SK-N-SH treated with all-trans-retinoic acid at 6 μM for 48 hours (cell line): ENCODE data around the gene SLC25A11.

Experiments used
- ATAC-seq: fragments of 200-7000 bp; cut with Tn5 transposase; 3 replicates; pipeline ENCODE4 v1.9.1; 2020; ENCODE audit warnings: mild to moderate bottlenecking, moderate library complexity
- ARNTL ChIP-seq: fragments of 450-650 bp; formaldehyde crosslinking; IDR thresholded peaks from 2 replicates; pipeline ENCODE4 v1.5.0; 2020; ENCODE audit warnings: low read depth, mild to moderate bottlenecking, moderate library complexity, borderline replicate concordance
- BACH2 ChIP-seq: fragments of 250-450 bp; sonication (Bioruptor Pico); IDR thresholded peaks from 2 replicates; pipeline ENCODE4 v1.9.0; 2021; ENCODE audit warnings: mild to moderate bottlenecking, borderline replicate concordance
- CSDC2 ChIP-seq: fragments of 250-450 bp; sonication (Bioruptor Pico); IDR thresholded peaks from 2 replicates; pipeline ENCODE4 v1.5.0; 2020; ENCODE audit warnings: mild to moderate bottlenecking, moderate library complexity
- CSRNP3 ChIP-seq: fragments of 250-450 bp; sonication (Bioruptor Pico); IDR thresholded peaks from 2 replicates; pipeline ENCODE4 v1.5.1; 2021; ENCODE audit warnings: mild to moderate bottlenecking, moderate library complexity
- ESRRG ChIP-seq: fragments of 250-450 bp; sonication (Bioruptor Pico); IDR thresholded peaks from 2 replicates; pipeline ENCODE4 v1.6.1; 2021; ENCODE audit warnings: mild to moderate bottlenecking
- GLIS3 ChIP-seq: fragments of 250-450 bp; sonication (Bioruptor Pico); IDR thresholded peaks from 2 replicates; pipeline ENCODE4 v1.5.0; 2020; ENCODE audit warnings: mild to moderate bottlenecking, moderate library complexity
- OSR1 ChIP-seq: fragments of 250-450 bp; sonication (Bioruptor Pico); IDR thresholded peaks from 2 replicates; pipeline ENCODE4 v1.8.0; 2022; ENCODE audit warnings: moderate library complexity, mild to moderate bottlenecking, inconsistent platforms
- PPARA ChIP-seq: fragments of 250-450 bp; sonication (Bioruptor Pico); IDR thresholded peaks from 2 replicates; pipeline ENCODE4 v1.5.0; 2020; ENCODE audit warnings: mild to moderate bottlenecking, borderline replicate concordance
- RARB ChIP-seq: fragments of 250-450 bp; sonication (Bioruptor Pico); IDR thresholded peaks from 2 replicates; pipeline ENCODE4 v1.8.0; 2021; ENCODE audit warnings: mild to moderate bottlenecking, moderate library complexity
- TCF4 ChIP-seq: fragments of 250-450 bp; sonication (Bioruptor Pico); IDR thresholded peaks from 2 replicates; pipeline ENCODE4 v1.8.0; 2021; ENCODE audit warnings: mild to moderate bottlenecking, moderate library complexity, borderline replicate concordance
- TOX ChIP-seq: fragments of 250-450 bp; sonication (Bioruptor Pico); IDR thresholded peaks from 2 replicates; pipeline ENCODE4 v1.8.0; 2021; ENCODE audit warnings: mild to moderate bottlenecking, moderate library complexity, borderline replicate concordance
- ZC3H10 ChIP-seq: fragments of 250-450 bp; sonication (Bioruptor Pico); IDR thresholded peaks from 2 replicates; pipeline ENCODE4 v1.5.1; 2021; ENCODE audit warnings: mild to moderate bottlenecking, moderate library complexity
- ZFP3 ChIP-seq: fragments of 250-450 bp; sonication (Bioruptor Pico); IDR thresholded peaks from 2 replicates; pipeline ENCODE4 v1.5.0; 2020; ENCODE audit warnings: mild to moderate bottlenecking, moderate library complexity
- ZFP30 ChIP-seq: fragments of 450-650 bp; formaldehyde crosslinking; IDR thresholded peaks from 2 replicates; pipeline ENCODE4 v1.5.0; 2022; ENCODE audit warnings: mild to moderate bottlenecking, moderate library complexity
- ZNF565 ChIP-seq: fragments of 450-650 bp; formaldehyde crosslinking; conservative IDR thresholded peaks from 2 replicates; pipeline ENCODE4 v1.5.0; 2020; ENCODE audit warnings: low read depth, mild to moderate bottlenecking, moderate library complexity
- ZNF70 ChIP-seq: fragments of 450-650 bp; formaldehyde crosslinking; IDR thresholded peaks from 2 replicates; pipeline ENCODE4 v1.5.0; 2020; ENCODE audit warnings: mild to moderate bottlenecking, moderate library complexity
- ZNF8 ChIP-seq: fragments of 450-650 bp; formaldehyde crosslinking; IDR thresholded peaks from 2 replicates; pipeline ENCODE4 v1.5.0; 2020; ENCODE audit warnings: mild to moderate bottlenecking, moderate library complexity
- TF ChIP-seq, protein P1 (sequence below): fragments of 250-450 bp; sonication (Bioruptor Pico); IDR thresholded peaks from 2 replicates; pipeline ENCODE4 v1.8.0; 2020; ENCODE audit warnings: mild to moderate bottlenecking, moderate library complexity, borderline replicate concordance
- TF ChIP-seq, protein P2 (sequence below): fragments of 250-450 bp; sonication (Bioruptor Pico); IDR thresholded peaks from 2 replicates; pipeline ENCODE4 v1.5.1; 2020; ENCODE audit warnings: low read depth, mild to moderate bottlenecking, moderate library complexity
- TF ChIP-seq, protein P3 (sequence below): fragments of 250-450 bp; sonication (Bioruptor Pico); IDR thresholded peaks from 2 replicates; pipeline ENCODE4 v1.5.0; 2020; ENCODE audit warnings: mild to moderate bottlenecking, moderate library complexity

SLC25A11 gene

GRCh38 chr17:4971826-4972225, 32.0 kb upstream of the SLC25A11 start:
- no peak for ATAC-seq
- TF ChIP-seq ARNTL (CRISPR knock-in tag): no peak
- TF ChIP-seq TOX (CRISPR knock-in tag): no peak
- TF ChIP-seq ESRRG (CRISPR knock-in tag): no peak
- TF ChIP-seq, protein P1, sequence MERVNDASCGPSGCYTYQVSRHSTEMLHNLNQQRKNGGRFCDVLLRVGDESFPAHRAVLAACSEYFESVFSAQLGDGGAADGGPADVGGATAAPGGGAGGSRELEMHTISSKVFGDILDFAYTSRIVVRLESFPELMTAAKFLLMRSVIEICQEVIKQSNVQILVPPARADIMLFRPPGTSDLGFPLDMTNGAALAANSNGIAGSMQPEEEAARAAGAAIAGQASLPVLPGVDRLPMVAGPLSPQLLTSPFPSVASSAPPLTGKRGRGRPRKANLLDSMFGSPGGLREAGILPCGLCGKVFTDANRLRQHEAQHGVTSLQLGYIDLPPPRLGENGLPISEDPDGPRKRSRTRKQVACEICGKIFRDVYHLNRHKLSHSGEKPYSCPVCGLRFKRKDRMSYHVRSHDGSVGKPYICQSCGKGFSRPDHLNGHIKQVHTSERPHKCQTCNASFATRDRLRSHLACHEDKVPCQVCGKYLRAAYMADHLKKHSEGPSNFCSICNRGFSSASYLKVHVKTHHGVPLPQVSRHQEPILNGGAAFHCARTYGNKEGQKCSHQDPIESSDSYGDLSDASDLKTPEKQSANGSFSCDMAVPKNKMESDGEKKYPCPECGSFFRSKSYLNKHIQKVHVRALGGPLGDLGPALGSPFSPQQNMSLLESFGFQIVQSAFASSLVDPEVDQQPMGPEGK (CRISPR knock-in tag): no peak
- TF ChIP-seq, protein P2, sequence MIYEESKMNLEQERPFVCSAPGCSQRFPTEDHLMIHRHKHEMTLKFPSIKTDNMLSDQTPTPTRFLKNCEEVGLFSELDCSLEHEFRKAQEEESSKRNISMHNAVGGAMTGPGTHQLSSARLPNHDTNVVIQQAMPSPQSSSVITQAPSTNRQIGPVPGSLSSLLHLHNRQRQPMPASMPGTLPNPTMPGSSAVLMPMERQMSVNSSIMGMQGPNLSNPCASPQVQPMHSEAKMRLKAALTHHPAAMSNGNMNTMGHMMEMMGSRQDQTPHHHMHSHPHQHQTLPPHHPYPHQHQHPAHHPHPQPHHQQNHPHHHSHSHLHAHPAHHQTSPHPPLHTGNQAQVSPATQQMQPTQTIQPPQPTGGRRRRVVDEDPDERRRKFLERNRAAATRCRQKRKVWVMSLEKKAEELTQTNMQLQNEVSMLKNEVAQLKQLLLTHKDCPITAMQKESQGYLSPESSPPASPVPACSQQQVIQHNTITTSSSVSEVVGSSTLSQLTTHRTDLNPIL (CRISPR knock-in tag): no peak
- no peak for TF ChIP-seq GLIS3 (CRISPR knock-in tag)
- TF ChIP-seq RARB (CRISPR knock-in tag): no peak
- no peak for TF ChIP-seq ZNF70 (CRISPR knock-in tag)
- no peak for TF ChIP-seq CSRNP3 (CRISPR knock-in tag)
- no peak for TF ChIP-seq ZFP3 (CRISPR knock-in tag)
- TF ChIP-seq ZFP30 (CRISPR knock-in tag): no peak
- no peak for TF ChIP-seq TCF4 (CRISPR knock-in tag)

DNA sequence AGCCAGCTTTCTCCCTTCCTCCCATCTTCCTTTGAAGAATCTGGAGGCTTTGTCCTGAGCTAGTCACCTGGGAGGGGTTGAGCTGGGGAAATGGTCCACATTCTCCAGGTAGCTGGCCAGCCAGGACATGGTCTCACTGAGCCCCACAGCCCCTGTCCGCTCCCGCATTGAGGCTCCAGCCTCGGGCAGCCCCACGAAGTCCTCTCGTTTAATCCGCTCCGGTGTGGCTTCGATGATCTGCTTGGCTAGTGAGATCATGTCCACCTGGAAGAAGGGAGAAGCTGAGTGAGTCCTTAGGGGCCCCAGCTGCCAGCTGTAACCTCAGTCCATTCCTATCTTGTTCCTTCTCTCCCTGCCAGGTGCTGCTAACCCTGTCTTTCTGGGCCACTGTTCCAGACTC, 30.4 kb upstream of the SLC25A11 start:
- TF ChIP-seq BACH2 (CRISPR knock-in tag) (no peak), ESRRG (CRISPR knock-in tag) (no peak), CSRNP3 (CRISPR knock-in tag) (no peak), PPARA (no peak), ZNF565 (no peak)
- TF ChIP-seq, protein P1 (CRISPR knock-in tag): no peak
- TF ChIP-seq, protein P3, sequence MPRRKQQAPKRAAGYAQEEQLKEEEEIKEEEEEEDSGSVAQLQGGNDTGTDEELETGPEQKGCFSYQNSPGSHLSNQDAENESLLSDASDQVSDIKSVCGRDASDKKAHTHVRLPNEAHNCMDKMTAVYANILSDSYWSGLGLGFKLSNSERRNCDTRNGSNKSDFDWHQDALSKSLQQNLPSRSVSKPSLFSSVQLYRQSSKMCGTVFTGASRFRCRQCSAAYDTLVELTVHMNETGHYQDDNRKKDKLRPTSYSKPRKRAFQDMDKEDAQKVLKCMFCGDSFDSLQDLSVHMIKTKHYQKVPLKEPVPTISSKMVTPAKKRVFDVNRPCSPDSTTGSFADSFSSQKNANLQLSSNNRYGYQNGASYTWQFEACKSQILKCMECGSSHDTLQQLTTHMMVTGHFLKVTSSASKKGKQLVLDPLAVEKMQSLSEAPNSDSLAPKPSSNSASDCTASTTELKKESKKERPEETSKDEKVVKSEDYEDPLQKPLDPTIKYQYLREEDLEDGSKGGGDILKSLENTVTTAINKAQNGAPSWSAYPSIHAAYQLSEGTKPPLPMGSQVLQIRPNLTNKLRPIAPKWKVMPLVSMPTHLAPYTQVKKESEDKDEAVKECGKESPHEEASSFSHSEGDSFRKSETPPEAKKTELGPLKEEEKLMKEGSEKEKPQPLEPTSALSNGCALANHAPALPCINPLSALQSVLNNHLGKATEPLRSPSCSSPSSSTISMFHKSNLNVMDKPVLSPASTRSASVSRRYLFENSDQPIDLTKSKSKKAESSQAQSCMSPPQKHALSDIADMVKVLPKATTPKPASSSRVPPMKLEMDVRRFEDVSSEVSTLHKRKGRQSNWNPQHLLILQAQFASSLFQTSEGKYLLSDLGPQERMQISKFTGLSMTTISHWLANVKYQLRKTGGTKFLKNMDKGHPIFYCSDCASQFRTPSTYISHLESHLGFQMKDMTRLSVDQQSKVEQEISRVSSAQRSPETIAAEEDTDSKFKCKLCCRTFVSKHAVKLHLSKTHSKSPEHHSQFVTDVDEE (CRISPR knock-in tag): no peak
- ATAC-seq: no peak

- TF ChIP-seq ZNF70 (CRISPR knock-in tag) (no peak), ZFP30 (CRISPR knock-in tag) (no peak), ESRRG (CRISPR knock-in tag) (no peak), RARB (CRISPR knock-in tag) (no peak), ZNF565 (no peak), BACH2 (CRISPR knock-in tag) (no peak), CSDC2 (CRISPR knock-in tag) (no peak), OSR1 (no peak), ZC3H10 (CRISPR knock-in tag) (no peak), ZNF8 (no peak), CSRNP3 (CRISPR knock-in tag) (no peak), TOX (CRISPR knock-in tag) (no peak)
- TF ChIP-seq, protein P3 (CRISPR knock-in tag): no peak
- ATAC-seq: no peak
These were observed 29.8 kb upstream of the SLC25A11 start for GRCh38 chr17:4969551-4970173.
